HL-60/S4 (cell line): ENCODE data around the gene CFAP70.
"Not testable (repeated sequence)": the region's sequence is repeated elsewhere in the genome, so short reads cannot be mapped to it uniquely, and the experiment has no call there.

Source experiments
- in situ Hi-C: fragments of 300-500 bp; cut with MboI; formaldehyde crosslinking; loops from 2 replicates; pipeline ENCODE4 v1.14.3; 2022; ENCODE audit warnings: low sequenced_read_pairs

The CFAP70 gene

DNA sequence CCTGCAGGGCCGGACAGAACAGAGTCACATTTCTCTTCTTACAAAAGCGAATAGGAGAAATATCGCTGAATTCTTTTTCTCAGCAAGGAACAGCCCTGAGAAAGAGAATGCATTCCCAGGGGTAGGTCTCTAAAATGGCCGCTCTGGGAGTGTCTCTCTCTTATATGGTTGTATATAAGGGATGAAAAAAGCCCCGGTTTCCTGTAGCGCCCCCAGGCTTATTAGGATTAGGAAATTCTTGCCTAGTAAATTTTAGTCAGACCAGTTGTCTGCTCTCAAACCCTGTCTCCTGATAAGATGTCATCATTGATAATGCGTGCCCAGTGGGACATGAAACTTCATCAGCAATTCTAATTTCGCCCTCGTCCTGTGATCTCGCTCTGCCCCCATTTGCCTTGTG, 100.1 kb downstream of the CFAP70 start:
- in situ Hi-C loops, result not testable (repeated sequence)

- in situ Hi-C loops, result no loop called here
Measured at GRCh38 chr10:73253225-73253555, 105.5 kb downstream of the CFAP70 start.

- in situ Hi-C loops, result no loop called here
Measured at GRCh38 chr10:73252445-73253224, 106.0 kb downstream of the CFAP70 start, which contains the start of gene MRPS16. TSS of gene MRPS16 (minus strand) at chr10:73252644. CDS start at chr10:73252482, 162 bp downstream.

DNA sequence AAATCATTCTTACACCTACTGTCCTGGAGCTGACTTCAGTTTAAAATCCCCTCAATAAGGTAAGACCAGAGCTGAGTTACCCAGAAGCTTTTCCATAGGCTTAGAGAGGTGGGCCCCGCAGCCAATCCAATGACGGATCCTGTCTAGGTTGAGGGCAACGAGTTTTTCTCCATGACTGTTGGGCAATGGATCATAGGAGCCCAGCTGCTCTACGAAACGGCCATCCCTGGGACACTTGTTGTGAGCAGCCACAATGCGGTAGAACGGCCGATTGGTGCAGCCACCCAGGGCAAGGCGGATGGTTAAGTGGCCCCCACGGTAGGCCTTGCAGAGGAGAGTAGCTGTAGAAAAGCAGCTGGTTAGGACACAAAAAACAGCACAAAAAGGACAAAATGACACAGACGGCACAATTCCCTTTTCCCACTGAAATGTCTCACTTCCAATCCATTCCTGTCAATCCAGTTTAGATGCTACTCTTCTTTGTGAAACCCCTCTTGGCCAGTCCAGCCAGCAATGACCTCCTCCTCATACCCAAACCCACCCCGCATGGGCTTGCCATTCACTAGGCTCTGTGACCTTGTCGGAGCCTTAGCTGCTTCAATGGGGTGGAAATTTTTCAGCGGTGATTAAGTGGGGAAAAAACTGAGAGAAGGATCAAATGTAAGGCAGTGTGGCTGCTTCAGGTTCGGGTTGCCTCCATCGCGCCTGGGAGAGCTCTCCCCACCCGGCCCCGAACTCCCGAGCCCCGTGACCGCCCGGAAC, 106.8 kb downstream of the CFAP70 start:
- in situ Hi-C loops, result no loop called here

DNA sequence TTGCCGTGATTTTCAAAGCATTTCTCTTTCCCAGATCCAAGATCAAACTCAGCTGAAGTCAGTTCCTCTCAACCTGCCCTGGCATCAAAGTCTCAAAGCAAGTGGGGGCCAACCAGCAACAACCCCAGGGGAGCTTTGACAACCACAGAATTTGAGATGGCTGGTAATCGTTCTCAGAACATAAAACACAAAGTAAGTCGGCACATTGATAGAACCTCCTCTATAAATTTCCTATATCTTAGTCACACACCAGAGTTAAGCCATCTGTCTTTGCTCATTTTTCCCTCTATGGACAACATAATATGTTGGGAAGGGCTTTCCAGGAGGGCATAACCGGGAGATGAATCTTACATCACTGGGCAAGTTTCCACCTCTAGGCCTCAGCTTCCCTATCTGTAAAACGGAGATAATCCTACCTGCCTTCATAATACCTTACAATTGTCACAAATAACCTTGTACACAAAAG, 110.4 kb downstream of the CFAP70 start:
- in situ Hi-C loops, result no loop called here

DNA sequence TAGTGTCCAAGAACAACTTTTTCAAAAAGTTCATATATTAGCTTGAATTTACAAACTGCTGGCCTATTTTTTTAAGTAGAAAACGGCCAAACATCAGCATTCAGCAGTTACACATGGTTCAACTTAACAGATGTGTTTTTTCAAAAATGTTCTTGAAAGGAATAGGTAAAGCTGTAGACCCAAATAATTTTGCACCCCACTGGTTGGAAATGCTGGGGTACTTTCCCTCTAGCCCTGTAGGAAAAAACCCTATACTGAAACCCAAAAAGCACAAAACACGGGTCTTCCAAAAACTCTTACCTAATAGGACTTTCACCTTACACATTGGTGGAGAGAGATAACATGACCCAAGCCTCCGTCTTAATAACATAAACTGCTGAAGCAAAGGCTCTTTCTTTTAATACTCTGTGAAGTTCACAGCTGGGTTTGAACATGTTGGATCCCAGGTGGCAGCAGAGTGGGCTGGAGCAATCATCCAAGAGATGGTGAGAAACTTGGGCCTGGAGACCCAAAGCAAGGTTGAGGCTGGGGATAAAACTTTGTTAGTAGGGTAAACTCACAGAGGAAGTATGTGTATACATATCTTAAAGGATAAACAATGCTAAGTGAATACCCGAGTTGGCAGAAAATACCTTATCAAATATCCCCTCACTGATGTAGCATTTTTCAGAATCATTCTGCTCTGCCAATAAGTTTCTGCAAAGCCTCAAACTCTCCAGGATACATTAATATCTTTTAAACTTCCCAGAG, 111.0 kb downstream of the CFAP70 start:
- in situ Hi-C loops, result no loop called here

DNA sequence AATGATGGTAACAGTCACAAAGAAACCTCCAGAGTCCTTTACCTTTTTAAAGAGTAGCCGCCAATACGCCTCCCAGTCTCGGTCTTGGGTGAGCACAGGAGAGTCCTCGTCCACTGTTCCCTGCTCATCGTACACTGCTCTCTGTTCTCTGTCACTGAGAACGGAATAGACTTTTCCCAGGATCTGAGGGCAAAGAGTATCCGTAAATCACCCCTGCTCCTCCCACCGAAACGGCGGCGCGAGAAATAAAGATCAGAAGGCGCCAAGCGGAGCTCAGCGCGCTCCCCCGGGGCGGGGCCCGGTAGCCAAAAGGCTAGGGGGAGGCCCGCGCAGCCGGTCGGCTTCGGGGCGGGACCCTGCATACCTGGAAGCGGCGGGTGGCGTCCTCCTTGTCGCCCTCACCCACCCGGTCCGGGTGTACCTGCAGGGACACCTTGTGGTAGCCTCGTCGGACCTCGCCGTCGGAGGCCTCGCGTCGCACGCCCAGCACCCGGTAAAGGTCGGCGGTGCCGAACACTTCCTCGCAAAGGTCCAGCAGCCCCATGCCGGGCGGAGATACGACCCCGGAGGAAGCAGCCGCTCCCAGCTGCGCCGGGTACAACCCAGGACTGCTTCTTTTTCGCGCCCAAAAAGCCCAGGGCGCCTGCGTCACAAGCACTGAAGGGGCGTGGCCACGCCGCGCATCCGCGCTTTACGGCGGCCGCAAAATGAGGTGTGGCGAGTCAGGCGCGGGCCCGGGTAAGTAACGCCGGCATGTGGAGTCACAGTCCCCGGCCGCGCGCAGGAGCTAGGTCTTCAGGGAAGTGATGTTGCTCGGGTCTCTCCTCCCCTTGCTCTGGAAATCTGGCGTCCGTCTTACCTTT, 111.8 kb downstream of the CFAP70 start, which contains the start of gene DNAJC9:
Gene DNAJC9 (minus strand): TSS at position 610 of the 863 bp plus-strand sequence. CDS start 66 bp downstream, at position 544.
- in situ Hi-C loops, result no loop called here

DNA sequence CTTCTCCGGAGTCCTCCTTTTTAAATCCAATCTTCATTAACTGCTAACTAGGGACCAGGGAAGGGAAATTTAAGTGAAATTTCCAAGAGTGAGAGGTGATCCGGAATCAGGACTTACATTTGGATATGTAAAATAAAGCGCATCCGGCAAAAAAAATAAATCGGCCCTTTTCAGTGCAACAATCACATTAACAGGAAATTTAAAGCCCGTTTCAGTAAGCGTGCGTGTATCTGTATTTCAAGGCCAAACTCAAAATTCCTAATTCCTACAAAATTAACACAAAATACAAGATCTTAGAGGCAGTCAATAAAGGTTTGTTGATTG, 112.4 kb downstream of the CFAP70 start:
- in situ Hi-C loops, result no loop called here

- in situ Hi-C loops, result no loop called here
Measured at GRCh38 chr10:73244866-73245477, 113.7 kb downstream of the CFAP70 start.

- in situ Hi-C loops, result no loop called here
Measured at GRCh38 chr10:73239908-73240307, 118.8 kb downstream of the CFAP70 start.

DNA sequence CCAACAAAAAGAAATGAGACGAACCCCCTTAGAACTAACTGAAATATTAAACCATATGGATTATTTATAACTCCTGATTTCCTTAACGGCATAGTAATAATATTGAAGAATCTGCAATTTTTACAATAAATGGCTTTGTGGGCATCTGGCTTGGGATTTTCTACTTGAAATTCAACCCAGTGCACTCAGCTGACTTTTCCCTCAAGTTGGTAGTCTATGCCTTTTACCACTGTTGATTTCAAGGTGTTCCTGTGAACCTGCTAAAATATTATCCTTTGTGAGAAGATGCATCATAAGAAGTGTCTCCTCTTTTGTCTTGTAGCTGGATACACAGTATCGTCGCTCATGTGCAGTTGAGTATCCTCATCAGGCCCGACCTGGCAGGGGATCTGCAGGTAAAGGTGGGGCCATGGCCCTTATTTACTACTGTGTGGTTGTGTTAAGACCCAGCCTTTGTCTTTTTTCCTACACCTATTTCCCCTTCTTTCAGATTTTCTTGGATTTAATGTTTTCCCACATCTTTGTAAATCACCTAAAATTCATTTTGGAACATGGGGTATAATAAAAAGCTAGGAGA, 119.6 kb downstream of the CFAP70 start:
- in situ Hi-C loops, result no loop called here

- in situ Hi-C loops, result no loop called here
Measured at GRCh38 chr10:73234695-73235094, 124.0 kb downstream of the CFAP70 start.

DNA sequence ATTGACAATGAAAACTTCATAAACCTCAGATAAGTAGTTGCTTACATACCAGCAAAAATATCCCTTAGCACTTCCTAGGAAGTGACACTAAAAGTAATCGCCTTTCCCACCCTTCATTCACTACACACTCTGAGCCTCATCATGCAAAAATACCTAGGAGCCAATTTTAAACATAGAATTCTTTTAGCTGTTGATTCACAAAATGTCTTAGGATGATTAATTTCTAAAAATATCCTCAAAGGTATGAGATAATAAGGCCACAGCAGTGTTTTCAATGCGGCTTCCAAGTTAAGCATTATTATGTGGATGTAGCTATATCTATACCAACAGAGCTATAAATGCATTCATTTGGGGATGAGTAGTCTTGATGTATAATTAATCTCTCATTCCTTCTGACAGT, 124.8 kb downstream of the CFAP70 start:
- in situ Hi-C loops, result no loop called here

DNA sequence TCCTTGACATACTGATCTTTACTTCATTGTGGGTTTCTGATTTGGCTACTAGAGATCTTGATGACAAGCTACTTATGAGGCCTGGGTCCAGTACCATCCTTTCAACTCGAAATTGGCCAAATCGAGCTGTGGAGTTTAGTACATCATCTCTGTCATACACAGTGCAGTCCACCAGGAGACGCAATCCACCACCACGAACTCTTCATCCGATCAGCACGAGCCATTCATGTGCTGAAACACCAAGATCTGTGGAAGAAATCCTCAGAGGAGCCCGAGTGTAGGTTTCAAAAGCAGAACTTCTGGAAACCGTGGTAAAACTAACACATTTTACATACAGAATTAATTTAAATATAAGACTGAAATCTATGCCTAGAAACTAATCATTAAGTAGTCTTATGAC, 125.8 kb downstream of the CFAP70 start:
- in situ Hi-C loops, result no loop called here

DNA sequence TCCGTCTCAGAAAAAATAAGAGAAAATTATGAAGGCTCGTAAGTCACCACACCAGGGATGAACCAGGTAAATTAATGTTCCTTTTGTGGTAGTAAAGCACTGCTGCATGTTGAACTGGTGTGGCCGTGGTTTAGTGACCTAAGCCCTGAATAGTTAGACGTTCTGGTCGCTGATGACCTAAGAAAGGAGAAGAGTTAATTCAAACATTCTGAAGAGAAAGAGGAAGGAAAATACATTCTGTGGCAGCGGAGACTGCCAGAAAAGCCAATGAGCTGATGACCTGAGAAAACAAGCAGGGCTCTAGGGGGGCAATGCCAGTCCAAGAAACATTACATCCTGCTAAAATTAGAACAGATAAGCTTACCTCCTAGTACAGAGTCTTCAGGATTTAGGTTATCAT, 129.1 kb downstream of the CFAP70 start:
- in situ Hi-C loops, result no loop called here

- in situ Hi-C loops, result no loop called here
Measured at GRCh38 chr10:73228247-73228646, 130.4 kb downstream of the CFAP70 start.

DNA sequence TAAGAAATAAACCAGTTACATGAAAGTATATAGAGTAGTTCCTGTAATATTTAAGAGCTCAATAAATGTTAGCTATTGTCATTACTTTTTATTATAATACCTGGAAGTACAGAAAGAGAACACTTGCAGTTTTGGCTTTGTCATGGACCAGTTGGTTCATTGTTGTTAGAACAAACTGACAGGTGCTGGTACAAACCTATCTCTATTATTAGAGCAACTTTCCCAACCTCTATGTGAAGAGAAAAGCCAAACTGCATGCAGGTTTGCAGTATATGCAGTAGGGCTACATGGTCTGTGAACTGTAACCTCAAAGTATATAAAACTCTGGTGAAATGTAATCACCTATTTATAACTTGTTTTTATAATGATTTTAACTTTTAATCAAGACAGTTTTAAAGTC, 132.0 kb downstream of the CFAP70 start:
- in situ Hi-C loops, result no loop called here

GRCh38 chr10:73225518-73225917, 133.1 kb downstream of the CFAP70 start:
- in situ Hi-C loops, result no loop called here

DNA sequence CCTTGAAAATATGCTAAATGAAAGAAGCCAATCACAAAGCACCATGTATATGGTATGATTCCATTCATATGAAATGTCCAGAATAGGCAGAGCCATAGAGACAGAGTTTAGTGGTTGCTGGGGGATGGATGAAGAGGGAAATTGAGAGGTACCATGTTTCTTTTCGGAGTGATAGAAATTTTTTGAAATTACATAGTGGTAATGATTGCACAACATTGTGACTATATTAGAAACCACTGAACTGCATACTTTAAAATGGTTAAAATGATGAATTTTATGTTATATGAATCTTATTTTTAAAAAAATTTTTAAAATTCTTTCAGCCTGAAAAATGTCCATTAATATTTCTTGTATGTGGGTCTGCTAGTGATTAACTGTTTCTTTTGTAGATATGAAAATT, 137.7 kb downstream of the CFAP70 start:
- in situ Hi-C loops, result no loop called here

DNA sequence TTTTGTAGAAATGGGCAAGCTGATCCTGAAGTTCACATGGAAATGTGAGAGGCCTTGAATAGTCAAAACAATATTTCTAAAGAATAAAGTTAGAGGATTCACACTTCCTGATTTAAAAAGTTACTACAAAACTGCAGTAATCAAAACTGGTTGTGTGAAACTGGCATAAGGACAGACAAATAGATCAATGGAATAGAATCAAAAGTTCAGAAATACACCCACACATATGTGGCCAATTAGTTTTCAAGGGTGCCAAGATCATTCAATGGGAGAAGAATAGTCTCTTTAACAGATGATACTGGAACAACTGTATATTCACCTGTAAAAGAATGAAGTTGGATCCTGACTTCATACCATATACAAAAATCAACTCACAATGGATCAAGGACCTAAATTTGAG, 139.3 kb downstream of the CFAP70 start:
- in situ Hi-C loops, result no loop called here
